ENCODE data around the gene ABCA12.

The ABCA12 gene

DNA sequence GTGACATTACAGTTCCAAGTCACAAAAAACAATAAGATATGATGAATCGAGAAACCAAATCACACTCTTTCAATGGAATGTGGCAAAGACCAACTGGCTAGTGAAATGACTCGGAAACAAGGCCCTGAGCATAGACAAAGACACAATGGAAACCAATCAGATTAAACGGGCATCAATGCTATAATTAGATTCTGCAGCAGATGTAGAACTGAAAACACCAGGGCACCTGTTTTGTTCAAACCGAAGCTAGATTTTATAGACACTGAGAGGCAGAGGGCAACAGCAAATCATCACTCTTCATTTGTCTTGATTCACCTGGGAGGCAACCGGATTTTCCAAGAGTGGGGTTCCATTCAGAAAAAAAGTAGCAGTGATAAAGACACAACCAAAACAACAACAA is 236.1 kb downstream of the ABCA12 start:
- DNase-seq = no peak

DNA sequence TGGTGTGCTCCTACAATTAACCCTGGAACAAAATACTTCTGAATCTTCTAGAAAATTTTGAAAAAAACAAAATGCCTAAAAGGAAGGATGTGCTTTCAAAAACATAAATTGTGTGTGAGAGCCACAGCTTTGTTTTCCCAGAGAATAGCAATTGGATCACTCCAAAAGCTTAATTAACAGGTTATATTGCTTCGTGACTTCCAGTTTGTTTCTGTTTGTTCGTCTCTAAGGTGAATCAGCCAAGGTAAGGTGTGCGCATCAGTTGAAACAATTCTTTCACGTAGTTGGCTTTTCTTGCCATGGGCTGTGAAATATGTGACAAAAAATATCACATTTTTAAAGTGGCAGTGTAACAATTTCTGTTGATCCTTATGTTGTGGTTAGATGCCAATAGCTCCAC is 238.7 kb downstream of the ABCA12 start:
- DNase-seq = no peak

DNA sequence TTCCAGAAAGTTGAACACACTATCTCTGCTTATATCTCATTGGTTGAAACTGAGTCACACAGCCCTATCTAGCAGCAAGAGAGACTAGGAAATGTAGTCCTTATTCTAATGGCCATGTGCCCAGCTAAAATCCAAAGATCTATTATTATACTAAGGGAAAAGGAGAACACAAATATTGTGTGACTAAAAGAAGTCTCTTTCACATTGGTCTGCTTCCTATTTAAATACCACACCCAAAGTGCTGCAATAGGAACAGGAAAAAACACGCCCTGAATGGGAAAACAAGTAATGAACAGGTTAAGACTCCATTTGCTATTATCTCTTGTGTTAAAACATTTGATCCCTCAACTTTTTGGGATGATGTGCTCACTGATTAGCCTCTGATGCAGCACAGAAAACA is 242.2 kb downstream of the ABCA12 start:
- DNase-seq = no peak

DNA sequence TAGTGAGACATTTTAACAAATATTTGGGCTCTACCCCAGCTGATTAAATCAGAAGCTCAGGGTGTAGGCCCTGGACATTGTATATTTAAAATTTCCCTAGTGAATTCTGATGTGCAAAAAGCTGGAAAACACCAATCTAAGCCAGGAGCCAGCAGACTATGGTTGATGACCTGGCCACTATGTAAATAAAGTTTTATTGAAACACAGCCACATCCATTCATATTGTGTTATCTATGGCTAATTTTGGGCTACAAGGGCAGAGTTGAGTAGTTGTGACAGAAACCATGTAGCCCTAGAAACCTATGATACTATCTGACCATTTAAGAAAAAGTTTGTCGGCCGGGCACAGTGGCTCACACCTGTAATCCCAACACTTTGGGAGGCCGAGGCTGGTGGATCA is 243.0 kb downstream of the ABCA12 start:
- no peak for DNase-seq

DNA sequence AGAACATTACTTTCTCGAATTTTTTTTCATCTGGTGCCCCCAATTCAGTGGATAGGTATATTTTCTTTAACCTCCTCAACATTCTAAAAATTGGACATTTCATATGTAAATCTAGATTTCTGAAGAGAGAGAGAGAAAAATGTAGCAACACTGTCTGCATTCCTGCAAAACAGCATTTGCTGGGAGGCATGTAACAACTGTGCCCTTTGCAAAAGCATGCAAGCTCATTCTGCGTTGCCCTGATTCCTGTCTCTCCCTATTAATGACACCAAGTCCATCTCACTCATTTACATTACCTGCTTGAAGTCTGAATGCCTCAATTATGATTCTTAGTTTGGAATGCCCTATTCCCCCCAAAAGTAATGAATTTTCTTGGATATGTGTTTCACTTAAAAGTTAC is 249.1 kb downstream of the ABCA12 start:
- no peak for DNase-seq

DNA sequence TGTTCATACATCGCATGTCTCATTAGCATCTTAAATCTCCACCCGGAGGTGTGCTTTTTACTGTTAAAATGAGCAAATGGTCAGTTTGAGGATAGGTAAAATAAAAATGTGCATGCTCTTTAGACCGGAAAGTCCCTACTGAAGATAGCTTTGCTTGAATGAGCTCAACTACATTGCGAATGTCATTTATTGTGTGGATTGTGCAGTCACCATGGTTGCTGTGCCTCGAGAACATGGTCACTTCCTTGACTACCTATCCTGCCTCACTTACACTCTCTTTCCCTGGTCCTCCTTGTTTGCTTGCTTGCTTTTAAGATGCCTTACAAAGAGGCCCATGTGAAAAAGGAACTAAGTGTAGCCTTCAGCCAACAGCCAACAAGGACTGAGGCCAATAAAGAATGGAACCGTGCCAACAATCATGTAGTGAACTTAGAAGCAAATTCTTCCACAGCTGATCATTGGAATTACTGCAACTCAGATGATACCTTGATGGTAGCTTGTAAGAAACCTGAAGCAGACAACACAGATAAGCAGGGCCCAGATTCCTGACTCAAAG is 256.7 kb downstream of the ABCA12 start:
- peak; percentile 47 for DNase-seq
